ENCODE measurements around the gene ZBTB39.

GRCh38 chr12:57051011-57051410 lies 44.7 kb upstream of the ZBTB39 start:
- no peak for TF ChIP-seq CTCF (CRISPR knock-in tag; IDR thresholded peaks at IDR 0.05)
- TF ChIP-seq POLR2A (IDR thresholded peaks at IDR 0.05; ENCODE audit: insufficient read depth in 1 of 2, low read depth in 2 of 2, low read length in 2 of 2), result no peak
